KMS-11 (cell line): ENCODE measurements around the gene ETV3.

Source experiments
- H2AFZ ChIP-seq: fragments of 200-600 bp; sonication (generic); 2 replicates; pipeline ENCODE4 v1.6.1; 2016; ENCODE audit warnings: antibody characterized with exemption, mixed run types, low read depth
- H3K27ac ChIP-seq: fragments of 200-600 bp; sonication (generic); 2 replicates; pipeline ENCODE4 v1.6.1; 2016; ENCODE audit warnings: mild to moderate bottlenecking, mixed run types
- H3K27me3 ChIP-seq: fragments of 200-600 bp; sonication (generic); 2 replicates; pipeline ENCODE4 v1.6.1; 2017; ENCODE audit warnings: mild to moderate bottlenecking, low read depth, mixed run types, moderate library complexity; ENCODE audit not compliant: insufficient read depth
- H3K36me3 ChIP-seq: fragments of 200-600 bp; sonication (generic); 2 replicates; pipeline ENCODE4 v1.6.1; 2017; ENCODE audit warnings: mild to moderate bottlenecking, mixed run types; ENCODE audit not compliant: insufficient read depth
- H3K4me1 ChIP-seq: fragments of 200-600 bp; sonication (generic); 2 replicates; pipeline ENCODE4 v1.6.1; 2016; ENCODE audit warnings: mild to moderate bottlenecking, low read depth, mixed run types; ENCODE audit not compliant: poor library complexity, severe bottlenecking
- H3K4me2 ChIP-seq: fragments of 200-600 bp; sonication (generic); 2 replicates; pipeline ENCODE4 v1.7.0; 2016; ENCODE audit warnings: mild to moderate bottlenecking, mixed run types
- H3K4me3 ChIP-seq: fragments of 200-600 bp; sonication (generic); IDR thresholded peaks from 2 replicates; pipeline ENCODE4 v1.6.1; 2017; ENCODE audit warnings: low read depth, low read length, mixed read lengths; ENCODE audit not compliant: insufficient read depth
- H3K79me2 ChIP-seq: fragments of 200-600 bp; sonication (generic); 2 replicates; pipeline ENCODE4 v1.6.1; 2016; ENCODE audit warnings: low read depth, mixed run types; ENCODE audit not compliant: insufficient read depth
- H3K9ac ChIP-seq: fragments of 200-600 bp; sonication (generic); 2 replicates; pipeline ENCODE4 v1.6.1; 2016; ENCODE audit warnings: mild to moderate bottlenecking, mixed run types
- H4K20me1 ChIP-seq: fragments of 200-600 bp; sonication (generic); 2 replicates; pipeline ENCODE4 v1.6.1; 2016; ENCODE audit warnings: mild to moderate bottlenecking, mixed run types; ENCODE audit not compliant: insufficient read depth
- CTCF ChIP-seq: fragments of 200-600 bp; sonication (generic); conservative IDR thresholded peaks from 2 replicates; pipeline ENCODE4 v1.6.1; 2017; ENCODE audit warnings: low read depth, mild to moderate bottlenecking, antibody characterized with exemption, low read length, moderate library complexity, mixed read lengths

The ETV3 gene

GRCh38 chr1:157085421-157085820 lies 52.8 kb downstream of the ETV3 start:
- Histone ChIP-seq H3K4me2 (no peak overlapping the region), H3K79me2 (no peaks in the 10 kb centered on the region), H4K20me1 (no peaks in the 10 kb centered on the region), H3K4me3 (no peak overlapping the region), H3K36me3 (no peaks in the 10 kb centered on the region), H2AFZ (no peak overlapping the region), H3K4me1 (peaks cover 3% of the 10 kb centered on the region), H3K27me3 (no peaks in the 10 kb centered on the region), H3K9ac (no peak overlapping the region), H3K27ac (no peak overlapping the region)
- TF ChIP-seq CTCF, result no peak

- no peaks in the 10 kb centered on the region for H3K4me1 ChIP-seq
- no peak overlapping the region for H3K4me2 ChIP-seq
- no peak overlapping the region for H3K9ac ChIP-seq
- no peaks in the 10 kb centered on the region for H4K20me1 ChIP-seq
- H3K27me3 ChIP-seq, result no peaks in the 10 kb centered on the region
- no peak for TF ChIP-seq CTCF
- no peak overlapping the region for H3K4me3 ChIP-seq
- no peaks in the 10 kb centered on the region for H3K79me2 ChIP-seq
- H3K27ac ChIP-seq, result no peak overlapping the region
- no peak overlapping the region for H2AFZ ChIP-seq
- no peaks in the 10 kb centered on the region for H3K36me3 ChIP-seq
Observed at GRCh38 chr1:157084720-157085119, 53.5 kb downstream of the ETV3 start.

- no peak overlapping the region for H2AFZ ChIP-seq
- no peak overlapping the region for H3K4me3 ChIP-seq
- H3K27ac ChIP-seq, result no peak overlapping the region
- H3K4me1 ChIP-seq, result no peaks in the 10 kb centered on the region
- H3K9ac ChIP-seq, result no peak overlapping the region
- TF ChIP-seq CTCF, result no peak
- H3K36me3 ChIP-seq, result no peaks in the 10 kb centered on the region
- H4K20me1 ChIP-seq, result no peaks in the 10 kb centered on the region
- no peak overlapping the region for H3K4me2 ChIP-seq
- no peaks in the 10 kb centered on the region for H3K79me2 ChIP-seq
- no peaks in the 10 kb centered on the region for H3K27me3 ChIP-seq
Observed at GRCh38 chr1:157081707-157082106, 56.5 kb downstream of the ETV3 start.

- H2AFZ ChIP-seq, result no peak overlapping the region
- H3K9ac ChIP-seq, result no peak overlapping the region
- no peak overlapping the region for H3K4me2 ChIP-seq
- no peaks in the 10 kb centered on the region for H3K36me3 ChIP-seq
- H4K20me1 ChIP-seq, result no peaks in the 10 kb centered on the region
- no peak overlapping the region for H3K4me3 ChIP-seq
- H3K27me3 ChIP-seq, result no peaks in the 10 kb centered on the region
- no peaks in the 10 kb centered on the region for H3K4me1 ChIP-seq
- H3K27ac ChIP-seq, result no peak overlapping the region
- no peaks in the 10 kb centered on the region for H3K79me2 ChIP-seq
- no peak for TF ChIP-seq CTCF
Observed at GRCh38 chr1:157080714-157081113, 57.5 kb downstream of the ETV3 start.

GRCh38 chr1:157077394-157077793 lies 60.8 kb downstream of the ETV3 start:
- no peak overlapping the region for H3K4me2 ChIP-seq
- no peaks in the 10 kb centered on the region for H3K4me1 ChIP-seq
- H3K79me2 ChIP-seq, result no peaks in the 10 kb centered on the region
- no peaks in the 10 kb centered on the region for H4K20me1 ChIP-seq
- no peak for TF ChIP-seq CTCF
- no peaks in the 10 kb centered on the region for H3K36me3 ChIP-seq
- no peak overlapping the region for H3K4me3 ChIP-seq
- H3K9ac ChIP-seq, result no peak overlapping the region
- no peak overlapping the region for H2AFZ ChIP-seq
- H3K27ac ChIP-seq, result no peak overlapping the region
- no peaks in the 10 kb centered on the region for H3K27me3 ChIP-seq
